Right lobe of liver (tissue), 4 donors: ENCODE results near the gene SRD5A2.

ENCODE experiments used
- CTCF ChIP-seq, 4 donors: fragments of 200-600 bp in 3 of 4; fragments of 450-650 bp in 1 of 4; IDR thresholded peaks; one replicate each; pipeline versions ENCODE4 v1.5.1 to v1.8.0; 2016 to 2022; ENCODE audit warnings: antibody characterized with exemption in 4 of 4, mild to moderate bottlenecking in 2 of 4
- POLR2A ChIP-seq: fragments of 450-650 bp; IDR thresholded peaks from one replicate; pipeline ENCODE4 v1.6.1; 2017; ENCODE audit warnings: antibody characterized with exemption, mild to moderate bottlenecking
- donor health status: DM: no; HTN: no; CAD: no.
- donor health status: DM: no; HTN: no; CAD: no.
- donor health status: DM: no; HTN: yes; CAD: no.

DNA sequence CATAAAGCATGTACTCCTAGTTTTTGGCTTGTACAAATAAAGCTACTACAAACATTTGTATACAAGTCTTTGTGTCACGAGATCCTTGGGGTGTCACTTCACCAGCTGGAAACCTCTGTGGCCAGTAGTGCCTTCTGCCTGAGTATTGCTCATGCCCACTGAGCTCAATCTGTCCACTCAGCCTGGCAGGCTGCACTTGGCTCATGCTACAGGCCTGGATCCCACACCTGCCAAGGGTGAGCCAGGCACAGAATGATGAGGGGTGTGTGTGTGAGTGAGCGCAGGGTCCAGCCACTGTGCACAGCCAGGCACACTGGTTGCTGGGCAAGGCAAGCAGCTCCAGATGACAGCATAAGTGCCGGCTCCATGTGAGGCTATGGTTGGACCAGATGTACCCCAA is 13.1 kb downstream of the SRD5A2 start:
- TF ChIP-seq POLR2A (no peak), CTCF (IDR thresholded peaks at IDR 0.05) (no peak)
